Stimulated activated CD8-positive, alpha-beta memory T cell treated with anti-CD3 and anti-CD28 coated beads, Interleukin-4, amount 100 ng/mL, for 4 hours (primary cell): ENCODE data around the gene GLB1L3.
"Not testable (repeated sequence)": the region's sequence is repeated elsewhere in the genome, so short reads cannot be mapped to it uniquely, and the experiment has no call there.

ENCODE experiments used
- DNase-seq, 2 donors: peaks; one replicate each; pipeline ENCODE4 v3.0.0-alpha.2; 2020; ENCODE audit warnings: low read depth in 2 of 2, low spot score in 1 of 2

The GLB1L3 gene

DNA sequence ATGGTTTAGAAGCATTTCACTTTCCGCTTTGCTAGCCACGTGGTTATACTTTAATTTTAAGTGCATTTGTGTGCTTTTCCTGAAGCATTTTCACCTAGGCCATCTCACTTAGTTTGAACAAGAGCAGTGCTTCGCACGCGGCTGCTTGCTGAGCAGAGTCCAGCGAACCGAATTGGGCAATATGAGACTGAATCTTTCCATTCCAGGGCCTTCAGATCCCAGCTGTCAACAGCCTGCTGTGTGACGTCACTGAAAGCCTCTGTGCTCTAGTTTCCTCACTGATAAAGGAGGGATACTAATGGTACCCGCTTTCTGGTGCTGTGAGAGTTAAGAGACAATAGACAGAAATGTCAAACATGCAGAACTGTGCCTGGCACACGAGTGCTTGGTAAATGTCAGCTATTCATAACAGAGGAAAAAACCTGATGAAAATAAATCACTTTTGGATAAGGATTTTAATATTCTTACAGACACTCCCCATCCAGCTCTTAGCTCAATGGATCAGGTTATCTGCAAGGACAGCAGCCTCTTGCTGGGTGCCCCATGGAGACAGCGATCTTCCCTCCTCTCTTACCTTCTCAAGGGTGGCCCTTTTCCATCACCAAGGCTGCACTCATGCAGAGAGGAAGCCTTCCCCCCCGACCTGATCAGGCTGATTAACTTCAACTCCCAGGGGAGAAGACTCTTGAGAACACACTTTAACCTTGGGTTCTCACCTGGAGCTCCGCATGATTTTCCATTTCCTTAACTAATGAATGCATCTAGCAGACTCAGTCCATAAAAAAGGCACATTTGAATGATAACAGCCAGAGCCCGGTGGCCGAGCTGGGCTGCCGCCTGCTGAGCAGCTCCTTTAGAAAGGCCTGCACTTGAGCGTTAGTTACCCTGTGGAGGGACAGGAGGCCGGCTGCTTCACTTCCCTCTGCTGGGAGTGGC is 3.5 kb upstream of the GLB1L3 start:
- DNase-seq: no peak

GRCh38 chr11:134273317-134273712 is 2.9 kb upstream of the GLB1L3 start:
- no peak for DNase-seq

DNA sequence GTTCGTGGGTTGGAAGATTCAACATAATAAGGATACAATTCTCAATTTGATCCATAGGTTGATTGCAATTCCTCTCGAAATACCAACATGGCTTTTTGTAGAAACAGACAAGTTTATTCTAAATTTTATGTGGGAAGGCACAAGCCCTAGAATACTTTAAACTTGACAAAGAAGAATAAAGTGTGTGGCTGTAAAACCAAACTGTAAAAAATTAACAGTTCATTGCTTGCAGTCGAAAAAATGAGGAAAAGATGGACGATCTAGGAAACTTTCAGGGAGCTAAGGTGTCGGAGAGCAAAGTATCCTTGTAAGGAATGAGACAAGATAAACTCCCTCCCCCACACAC is 1.0 kb upstream of the GLB1L3 start:
- DNase-seq: no peak

DNA sequence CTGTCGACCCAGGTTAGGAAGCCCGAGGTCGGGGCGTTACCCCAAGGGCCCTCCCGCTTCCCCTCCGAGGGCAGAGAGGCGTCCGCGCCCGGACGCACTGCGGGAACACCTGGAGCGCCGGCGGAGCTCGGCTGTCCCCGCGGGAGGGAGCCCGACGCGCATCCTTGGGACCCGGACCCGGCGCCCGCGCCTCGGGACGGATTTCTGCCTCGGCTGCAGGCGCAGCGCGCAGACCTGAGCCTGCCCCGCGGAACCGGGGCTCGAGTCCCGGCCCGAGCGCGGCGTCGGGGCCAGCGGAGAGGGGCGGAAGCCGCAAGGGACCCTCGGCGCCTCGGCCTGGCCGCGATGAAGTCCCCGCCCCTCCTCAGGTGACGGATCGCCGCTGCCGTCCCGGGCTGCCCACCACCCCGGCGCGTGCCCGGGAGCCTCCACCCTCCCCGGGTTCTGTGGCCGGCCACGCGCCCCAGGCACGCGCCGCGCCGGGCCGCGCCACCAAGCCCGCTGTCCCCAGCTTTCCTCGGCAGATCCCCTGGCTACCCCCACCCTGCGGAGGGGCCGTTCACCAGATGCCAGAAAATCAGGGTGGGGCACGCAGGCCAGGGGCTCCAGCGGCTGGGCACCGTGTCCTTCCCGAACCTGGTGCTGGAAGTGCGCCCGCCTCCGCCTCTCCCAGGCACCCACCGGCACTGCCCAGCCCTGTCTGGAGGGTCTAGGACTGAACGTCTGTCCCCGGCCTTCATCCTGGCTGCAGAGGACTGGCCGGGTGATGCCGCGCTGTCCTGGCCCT is 410 bp downstream of the GLB1L3 start:
- DNase-seq: no peak

DNA sequence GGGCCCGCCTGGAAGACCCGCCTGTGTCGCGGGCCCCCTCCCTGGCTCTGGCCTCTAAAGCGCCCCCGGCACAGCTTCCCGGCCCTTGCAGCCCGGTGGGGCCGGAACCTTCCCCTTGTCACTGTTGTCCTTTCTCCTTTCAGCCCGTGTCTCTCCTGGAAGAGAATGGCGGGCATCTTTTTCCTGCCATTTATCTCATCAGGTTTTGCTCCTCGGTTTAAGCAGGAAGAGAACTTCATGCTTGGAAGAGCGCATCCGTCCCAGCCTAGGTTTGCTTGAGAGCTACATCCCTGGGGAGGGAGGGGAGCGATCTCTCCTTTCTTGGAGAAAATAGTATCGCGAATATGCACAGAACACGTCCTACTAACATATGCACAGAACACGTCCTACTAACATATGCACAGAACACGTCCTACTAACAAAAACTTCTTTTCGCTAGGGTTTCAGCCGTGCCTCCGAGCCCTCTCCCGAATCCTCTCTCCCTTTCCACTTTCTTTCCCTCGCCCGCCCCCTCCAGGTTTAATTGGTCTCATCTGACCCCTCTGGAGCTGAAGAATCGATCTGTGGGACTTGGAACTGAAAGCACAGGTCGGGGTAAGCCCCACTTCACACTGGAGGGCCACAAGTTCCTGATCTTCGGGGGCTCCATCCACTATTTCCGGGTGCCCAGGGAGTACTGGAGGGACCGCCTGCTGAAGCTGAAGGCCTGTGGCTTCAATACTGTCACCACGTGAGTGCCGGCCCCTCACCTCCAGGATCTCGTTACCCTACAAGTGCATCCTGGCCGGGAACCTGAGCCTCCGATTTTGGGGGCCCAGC is 1.2 kb downstream of the GLB1L3 start:
- DNase-seq: no peak

DNA sequence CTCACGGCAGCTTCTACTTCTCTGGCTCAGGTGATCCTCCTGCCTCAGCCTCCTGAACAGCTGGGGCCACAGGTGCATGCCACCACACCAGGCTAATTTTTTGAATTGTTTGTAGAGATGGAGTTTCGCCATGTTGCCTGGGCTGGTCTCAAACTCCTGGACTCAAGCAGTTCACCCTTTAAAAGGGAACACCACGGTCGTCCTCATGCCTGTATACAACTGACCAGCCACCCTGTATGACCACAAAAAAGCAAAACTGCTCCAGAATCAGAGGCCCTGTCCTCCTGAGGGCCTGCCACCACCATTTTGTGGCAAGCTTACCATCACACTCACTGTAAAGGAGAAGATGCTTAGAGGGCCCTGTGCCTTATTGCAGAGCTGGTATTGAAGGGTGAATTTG is 2.2 kb downstream of the GLB1L3 start:
- DNase-seq: no peak

DNA sequence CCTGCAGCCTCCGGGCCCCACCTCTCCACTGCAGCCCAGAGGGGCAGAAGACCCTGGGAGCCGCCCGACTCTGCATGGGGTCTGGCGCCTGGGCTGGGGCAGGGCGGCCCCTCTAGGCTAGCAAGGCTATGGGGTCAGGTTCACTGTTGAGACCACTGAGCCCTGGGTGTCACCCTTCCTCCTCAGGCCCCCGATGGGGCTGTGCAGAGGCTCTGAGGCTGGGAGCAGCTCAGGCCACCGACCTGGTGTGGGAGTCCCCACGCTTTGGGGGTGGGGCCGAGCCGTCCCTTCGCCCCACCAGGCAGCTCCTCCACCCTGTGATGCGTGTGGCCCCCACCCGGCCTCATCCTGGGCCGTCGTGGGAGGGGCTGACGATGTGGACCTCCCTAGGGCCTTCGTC is 5.5 kb downstream of the GLB1L3 start:
- not testable (repeated sequence) for DNase-seq

- DNase-seq: no peak
These were observed 6.2 kb downstream of the GLB1L3 start for GRCh38 chr11:134282121-134283045.

- DNase-seq: no peak
These were observed 7.5 kb downstream of the GLB1L3 start for GRCh38 chr11:134283461-134284230.

- DNase-seq: not testable (repeated sequence)
These were observed 8.2 kb downstream of the GLB1L3 start for GRCh38 chr11:134284349-134284748.

GRCh38 chr11:134287561-134287960 is 11.4 kb downstream of the GLB1L3 start:
- no peak for DNase-seq

DNA sequence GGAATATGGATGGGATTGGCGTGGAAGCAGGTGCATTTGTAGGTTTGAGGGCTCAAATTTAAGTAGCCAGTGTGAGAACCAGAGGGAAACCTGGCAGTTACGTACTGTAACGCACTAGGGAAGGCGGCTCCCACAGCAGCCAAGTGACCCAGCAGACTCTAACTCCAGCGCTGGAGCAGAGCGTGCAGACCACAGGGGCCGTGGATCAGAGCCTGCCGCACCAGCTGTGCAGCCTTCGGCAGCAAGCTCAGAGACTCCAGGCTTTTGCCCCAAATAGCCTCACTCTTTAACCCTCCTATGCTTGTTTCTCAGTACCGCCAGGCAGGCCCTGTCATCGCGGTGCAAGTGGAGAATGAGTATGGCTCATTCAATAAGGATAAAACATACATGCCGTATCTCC is 12.3 kb downstream of the GLB1L3 start:
- no peak for DNase-seq

GRCh38 chr11:134289167-134289566 is 13.0 kb downstream of the GLB1L3 start:
- no peak for DNase-seq

GRCh38 chr11:134289789-134290188 is 13.6 kb downstream of the GLB1L3 start:
- no peak for DNase-seq

DNA sequence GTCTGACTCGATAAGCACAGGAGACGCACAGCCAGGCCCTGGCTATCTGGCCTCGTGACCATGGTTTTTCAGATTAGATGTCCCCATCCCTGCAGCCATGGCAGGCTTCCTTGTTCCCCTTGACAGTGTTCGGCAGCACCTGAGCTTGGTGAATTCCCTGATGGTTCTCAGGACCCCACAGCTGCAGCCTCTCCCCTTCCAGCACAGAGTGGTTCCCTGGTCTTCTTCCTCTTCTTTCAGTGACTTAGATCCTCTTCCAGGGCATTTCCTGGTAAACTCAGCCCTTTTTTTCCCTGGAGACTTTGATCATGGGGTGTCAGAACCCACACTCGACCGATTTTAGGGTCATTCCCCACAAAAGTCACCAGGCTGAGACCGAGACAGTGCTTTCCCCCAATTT is 14.5 kb downstream of the GLB1L3 start:
- no peak for DNase-seq

DNA sequence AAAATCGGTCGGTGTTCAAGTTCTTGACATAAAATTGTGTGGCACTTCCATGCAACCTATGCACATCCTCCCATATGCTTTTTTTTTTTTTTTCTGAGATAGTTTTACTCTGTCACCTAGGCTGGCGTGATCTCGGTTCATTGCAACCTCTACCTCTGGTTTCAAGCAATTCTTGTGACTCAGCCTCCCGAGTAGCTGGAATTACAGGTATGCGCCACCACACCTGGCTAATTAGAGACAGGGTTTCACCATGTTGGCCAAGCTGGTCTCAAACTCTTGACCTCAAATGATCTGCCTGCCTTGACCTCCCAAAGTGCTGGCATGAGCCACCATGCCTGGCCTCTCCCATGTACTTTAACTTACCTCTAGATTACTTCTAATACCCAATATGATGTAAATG is 15.0 kb downstream of the GLB1L3 start:
- no peak for DNase-seq

GRCh38 chr11:134292661-134293060 is 16.5 kb downstream of the GLB1L3 start:
- DNase-seq: no peak

- DNase-seq: no peak
These were observed 17.2 kb downstream of the GLB1L3 start for GRCh38 chr11:134293119-134294113.
